ENCODE measurements around the gene RMI2.

The RMI2 gene

GRCh38 chr16:11372073-11372828 lies 27.0 kb downstream of the RMI2 start:
- Histone ChIP-seq H2AFZ (ENCODE audit: low read depth, low read length, severe bottlenecking) (no peak overlapping the region), H3F3A (ENCODE audit: insufficient read depth) (0 out of 2 replicates have a peak, but pooled peaks cover 7% of the 10 kb centered on the region), H3K36me3 (ENCODE audit: low read length) (no peaks in the 10 kb centered on the region), H3K9me3 (ENCODE audit: insufficient read depth, low read length) (no peaks in the 10 kb centered on the region), H3K4me3 (ENCODE audit: insufficient read depth, low read length, poor library complexity, severe bottlenecking) (no peak overlapping the region), H3K9me2 (replicated peaks; ENCODE audit: insufficient read depth, low read length) (no peaks in the 10 kb centered on the region), H3K4me2 (ENCODE audit: low read depth, low read length, poor library complexity, severe bottlenecking) (no peak overlapping the region), H3K79me2 (ENCODE audit: insufficient read depth, low read length) (no peaks in the 10 kb centered on the region), H3K27me3 (ENCODE audit: low read length) (no peaks in the 10 kb centered on the region), H3K27ac (ENCODE audit: low read depth, low read length) (no peak overlapping the region), H4K20me1 (ENCODE audit: low read depth, low read length) (no peaks in the 10 kb centered on the region), H3K9ac (ENCODE audit: low read length) (no peak overlapping the region)
- TF ChIP-seq EZH2phosphoT487 (conservative IDR thresholded peaks at IDR 0.05; ENCODE audit: low read length) (no peak), CTCF (IDR thresholded peaks at IDR 0.05; ENCODE audit: insufficient read depth, low read length, poor library complexity, severe bottlenecking) (no peak)

GRCh38 chr16:11372829-11373306 lies 27.6 kb downstream of the RMI2 start:
- H3K79me2 ChIP-seq (ENCODE audit: insufficient read depth, low read length), result no peaks in the 10 kb centered on the region
- no peaks in the 10 kb centered on the region for H3K36me3 ChIP-seq (ENCODE audit: low read length)
- no peaks in the 10 kb centered on the region for H3K9me3 ChIP-seq (ENCODE audit: insufficient read depth, low read length)
- TF ChIP-seq CTCF (IDR thresholded peaks at IDR 0.05; ENCODE audit: insufficient read depth, low read length, poor library complexity, severe bottlenecking) (no peak), EZH2phosphoT487 (conservative IDR thresholded peaks at IDR 0.05; ENCODE audit: low read length) (no peak)
- H3K9me2 ChIP-seq (replicated peaks; ENCODE audit: insufficient read depth, low read length), result no peaks in the 10 kb centered on the region
- no peak overlapping the region for H3K4me3 ChIP-seq (ENCODE audit: insufficient read depth, low read length, poor library complexity, severe bottlenecking)
- H2AFZ ChIP-seq (ENCODE audit: low read depth, low read length, severe bottlenecking), result no peak overlapping the region
- 0 out of 2 replicates have a peak, but pooled peaks cover 7% of the 10 kb centered on the region for H3F3A ChIP-seq (ENCODE audit: insufficient read depth)
- no peaks in the 10 kb centered on the region for H3K27me3 ChIP-seq (ENCODE audit: low read length)
- no peak overlapping the region for H3K27ac ChIP-seq (ENCODE audit: low read depth, low read length)
- H3K4me2 ChIP-seq (ENCODE audit: low read depth, low read length, poor library complexity, severe bottlenecking), result no peak overlapping the region
- no peaks in the 10 kb centered on the region for H4K20me1 ChIP-seq (ENCODE audit: low read depth, low read length)
- no peak overlapping the region for H3K9ac ChIP-seq (ENCODE audit: low read length)

- H3K4me3 ChIP-seq (ENCODE audit: insufficient read depth, low read length, poor library complexity, severe bottlenecking), result no peak overlapping the region
Observed at GRCh38 chr16:11374255-11374654, 29.0 kb downstream of the RMI2 start.

More at GRCh38 chr16:11374255-11374654, 29.0 kb downstream of the RMI2 start:
- TF ChIP-seq EZH2phosphoT487 (conservative IDR thresholded peaks at IDR 0.05; ENCODE audit: low read length), result no peak
- no peak for TF ChIP-seq CTCF (IDR thresholded peaks at IDR 0.05; ENCODE audit: insufficient read depth, low read length, poor library complexity, severe bottlenecking)
- 0 out of 2 replicates have a peak, but pooled peaks cover 7% of the 10 kb centered on the region for H3F3A ChIP-seq (ENCODE audit: insufficient read depth)
- H3K9me3 ChIP-seq (ENCODE audit: insufficient read depth, low read length), result no peaks in the 10 kb centered on the region
- H3K36me3 ChIP-seq (ENCODE audit: low read length), result no peaks in the 10 kb centered on the region
- H3K27ac ChIP-seq (ENCODE audit: low read depth, low read length), result no peak overlapping the region
- H3K9ac ChIP-seq (ENCODE audit: low read length), result no peak overlapping the region
- H3K79me2 ChIP-seq (ENCODE audit: insufficient read depth, low read length), result no peaks in the 10 kb centered on the region
- no peaks in the 10 kb centered on the region for H4K20me1 ChIP-seq (ENCODE audit: low read depth, low read length)
- no peaks in the 10 kb centered on the region for H3K27me3 ChIP-seq (ENCODE audit: low read length)
- no peaks in the 10 kb centered on the region for H3K9me2 ChIP-seq (replicated peaks; ENCODE audit: insufficient read depth, low read length)
- H2AFZ ChIP-seq (ENCODE audit: low read depth, low read length, severe bottlenecking), result no peak overlapping the region
- H3K4me2 ChIP-seq (ENCODE audit: low read depth, low read length, poor library complexity, severe bottlenecking), result no peak overlapping the region

Data from SU-DHL-6 (cell line).